ENCODE measurements around the gene DIAPH2.

DNA sequence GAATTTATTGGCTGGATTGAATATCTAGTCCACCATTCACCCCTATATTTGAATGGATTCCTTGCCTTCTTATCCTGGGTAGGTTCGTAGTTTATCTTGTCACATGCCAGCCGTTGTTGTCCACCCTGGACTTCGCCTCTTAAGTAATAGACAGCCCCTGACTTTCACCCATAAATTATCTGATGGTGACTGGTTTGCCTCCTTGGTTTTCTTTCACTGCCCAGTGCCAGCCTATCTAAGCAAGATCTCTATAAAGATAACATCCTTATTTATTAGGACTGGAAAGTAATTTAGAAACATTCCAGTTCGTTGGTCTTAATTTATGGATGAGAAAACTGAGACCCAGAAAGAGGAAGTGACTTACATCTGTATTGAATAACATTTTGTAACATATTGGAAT, 609.4 kb downstream of the DIAPH2 start:
- TF ChIP-seq POLR2A (IDR thresholded peaks at IDR 0.05): no peak
- TF ChIP-seq, protein P1, sequence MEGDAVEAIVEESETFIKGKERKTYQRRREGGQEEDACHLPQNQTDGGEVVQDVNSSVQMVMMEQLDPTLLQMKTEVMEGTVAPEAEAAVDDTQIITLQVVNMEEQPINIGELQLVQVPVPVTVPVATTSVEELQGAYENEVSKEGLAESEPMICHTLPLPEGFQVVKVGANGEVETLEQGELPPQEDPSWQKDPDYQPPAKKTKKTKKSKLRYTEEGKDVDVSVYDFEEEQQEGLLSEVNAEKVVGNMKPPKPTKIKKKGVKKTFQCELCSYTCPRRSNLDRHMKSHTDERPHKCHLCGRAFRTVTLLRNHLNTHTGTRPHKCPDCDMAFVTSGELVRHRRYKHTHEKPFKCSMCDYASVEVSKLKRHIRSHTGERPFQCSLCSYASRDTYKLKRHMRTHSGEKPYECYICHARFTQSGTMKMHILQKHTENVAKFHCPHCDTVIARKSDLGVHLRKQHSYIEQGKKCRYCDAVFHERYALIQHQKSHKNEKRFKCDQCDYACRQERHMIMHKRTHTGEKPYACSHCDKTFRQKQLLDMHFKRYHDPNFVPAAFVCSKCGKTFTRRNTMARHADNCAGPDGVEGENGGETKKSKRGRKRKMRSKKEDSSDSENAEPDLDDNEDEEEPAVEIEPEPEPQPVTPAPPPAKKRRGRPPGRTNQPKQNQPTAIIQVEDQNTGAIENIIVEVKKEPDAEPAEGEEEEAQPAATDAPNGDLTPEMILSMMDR (IDR thresholded peaks at IDR 0.05): no peak

All from breast epithelium (tissue), 3 donors.